Measurements from ENCODE around the gene CFAP54. TPM values are rescaled to one million over a fixed set of nuclear protein-coding genes. Genes with fewer than 3 reads are reported as not detected.

The CFAP54 gene
- total and polyA plus RNA-seq, 12 donors, result 0.08 to 1.00 (median 0.33) TPM; not detected in 2

DNA sequence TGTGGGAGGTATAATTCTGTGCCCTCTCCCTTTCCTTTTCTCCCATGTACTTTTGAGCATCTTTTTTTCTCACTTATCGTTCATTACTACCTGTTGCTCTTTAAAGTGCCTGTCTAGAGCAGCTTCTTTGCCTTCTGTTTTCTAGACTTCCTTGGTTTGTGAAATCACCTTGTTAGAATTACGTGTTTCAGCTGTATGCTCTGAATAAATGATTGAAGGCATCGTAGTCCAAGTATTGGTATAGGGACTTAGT, 419.0 kb downstream of the CFAP54 start:
- intact Hi-C loops (cut with DNase I), result no loop called here
- Histone ChIP-seq H3K4me3 (no peak overlapping the region), H3K27me3 (no peaks in the 10 kb centered on the region), H3K9me3 (replicated peaks in 1 of 3) (no peaks in the 10 kb centered on the region), H3K27ac (no peak overlapping the region), H3K4me1 (replicated peaks in 1 of 2) (peaks cover 4 to 15% of the 10 kb centered on the region in 2 donors), H3K36me3 (replicated peaks in 1 of 2) (no peaks in the 10 kb centered on the region)
- TF ChIP-seq CTCF (IDR thresholded peaks at IDR 0.05) (no peak), POLR2A (IDR thresholded peaks at IDR 0.05) (no peak)
- WGBS, 4 donors, result 82 to 89% (median 86%) methylated on average over 3 of the region's 3 CpGs
- DNase-seq, result no peak

GRCh38 chr12:96912261-96912660, 422.9 kb downstream of the CFAP54 start:
- DNase-seq, result no peak
- H3K27me3 ChIP-seq, result no peaks in the 10 kb centered on the region
- no peaks in the 10 kb centered on the region for H3K9me3 ChIP-seq (replicated peaks in 1 of 3)
- TF ChIP-seq POLR2A (IDR thresholded peaks at IDR 0.05), result no peak
- TF ChIP-seq CTCF (IDR thresholded peaks at IDR 0.05), result no peak
- WGBS, 4 donors, result 65 to 71% (median 69%) methylated on average over 2 of the region's 2 CpGs
- intact Hi-C loops (cut with DNase I), result no loop called here
- no peaks in the 10 kb centered on the region for H3K36me3 ChIP-seq (replicated peaks in 1 of 2)
- peaks cover 4 to 10% of the 10 kb centered on the region in 2 donors for H3K4me1 ChIP-seq (replicated peaks in 1 of 2)
- H3K4me3 ChIP-seq, result no peak overlapping the region
- H3K27ac ChIP-seq, result no peak overlapping the region

GRCh38 chr12:96912943-96913342, 423.6 kb downstream of the CFAP54 start:
- Histone ChIP-seq H3K4me3 (no peak overlapping the region), H3K36me3 (replicated peaks in 1 of 2) (no peaks in the 10 kb centered on the region), H3K4me1 (replicated peaks in 1 of 2) (peaks cover 2 to 9% of the 10 kb centered on the region in 2 donors), H3K27me3 (no peaks in the 10 kb centered on the region), H3K27ac (no peak overlapping the region), H3K9me3 (replicated peaks in 1 of 3) (no peaks in the 10 kb centered on the region)
- WGBS, 4 donors, result 94 to 98% (median 96%) methylated on average over 2 of the region's 2 CpGs
- intact Hi-C loops (cut with DNase I), result no loop called here
- TF ChIP-seq POLR2A (IDR thresholded peaks at IDR 0.05), result no peak
- no peak for TF ChIP-seq CTCF (IDR thresholded peaks at IDR 0.05)
- no peak for DNase-seq

DNA sequence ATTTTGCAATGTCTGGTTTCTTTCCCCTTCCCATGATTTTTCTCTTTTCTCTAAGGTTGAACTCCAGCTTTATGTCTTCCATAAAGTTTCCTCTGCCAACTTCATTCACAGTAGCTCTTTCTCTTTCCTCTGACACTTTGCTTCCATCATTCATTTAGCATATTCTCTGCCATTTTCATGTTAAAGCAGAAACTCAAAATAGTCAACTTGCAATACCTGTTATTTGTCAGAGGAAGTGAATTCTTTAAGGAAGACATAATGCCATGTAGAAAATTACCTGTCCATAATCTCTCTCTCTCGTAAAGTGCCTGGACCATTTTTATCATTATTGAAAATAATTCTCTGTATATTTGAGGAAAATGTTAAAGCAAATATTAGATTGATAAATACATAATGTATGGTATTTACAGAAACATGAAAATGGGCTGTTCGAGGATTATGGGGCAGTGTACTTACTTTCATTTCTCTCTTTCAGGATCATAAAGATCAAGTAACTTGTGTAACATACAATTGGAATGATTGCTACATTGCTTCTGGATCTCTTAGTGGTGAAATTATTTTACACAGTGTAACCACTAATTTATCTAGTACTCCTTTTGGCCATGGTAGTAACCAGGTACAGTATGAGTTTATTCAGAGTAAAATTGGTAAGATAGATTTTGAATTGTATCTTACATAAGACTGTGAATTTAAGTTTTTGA, 430.3 kb downstream of the CFAP54 start:
- Histone ChIP-seq H3K27ac (no peak overlapping the region), H3K36me3 (replicated peaks in 1 of 2) (no peaks in the 10 kb centered on the region), H3K27me3 (no peaks in the 10 kb centered on the region), H3K9me3 (replicated peaks in 1 of 3) (no peaks in the 10 kb centered on the region), H3K4me3 (no peak overlapping the region), H3K4me1 (replicated peaks in 1 of 2) (no peaks in the 10 kb centered on the region)
- no peak for TF ChIP-seq CTCF (IDR thresholded peaks at IDR 0.05)
- TF ChIP-seq POLR2A (IDR thresholded peaks at IDR 0.05), result no peak
- intact Hi-C loops (cut with DNase I), result no loop called here
- no peak for DNase-seq
- WGBS, 4 donors, result 88 to 93% (median 90%) methylated on average over 2 of the region's 2 CpGs

Other genes starting within 250 kb of the CFAP54 start
- gene CDK17, start 89.1 kb upstream of the CFAP54 start, total RNA-seq, result 10 to 100 TPM; 10.3 to 52.6 (median 22.2) TPM
- gene CDK17, start 89.1 kb upstream of the CFAP54 start, polyA plus RNA-seq, result 10 to 100 TPM in 1 of 3 donors, 1 to 10 TPM in 2; 8.0 to 13.9 (median 9.8) TPM